ENCODE data around the gene DCAF11.
"Not testable (repeated sequence)": the region's sequence is repeated elsewhere in the genome, so short reads cannot be mapped to it uniquely, and the experiment has no call there.

Gene DCAF11

DNA sequence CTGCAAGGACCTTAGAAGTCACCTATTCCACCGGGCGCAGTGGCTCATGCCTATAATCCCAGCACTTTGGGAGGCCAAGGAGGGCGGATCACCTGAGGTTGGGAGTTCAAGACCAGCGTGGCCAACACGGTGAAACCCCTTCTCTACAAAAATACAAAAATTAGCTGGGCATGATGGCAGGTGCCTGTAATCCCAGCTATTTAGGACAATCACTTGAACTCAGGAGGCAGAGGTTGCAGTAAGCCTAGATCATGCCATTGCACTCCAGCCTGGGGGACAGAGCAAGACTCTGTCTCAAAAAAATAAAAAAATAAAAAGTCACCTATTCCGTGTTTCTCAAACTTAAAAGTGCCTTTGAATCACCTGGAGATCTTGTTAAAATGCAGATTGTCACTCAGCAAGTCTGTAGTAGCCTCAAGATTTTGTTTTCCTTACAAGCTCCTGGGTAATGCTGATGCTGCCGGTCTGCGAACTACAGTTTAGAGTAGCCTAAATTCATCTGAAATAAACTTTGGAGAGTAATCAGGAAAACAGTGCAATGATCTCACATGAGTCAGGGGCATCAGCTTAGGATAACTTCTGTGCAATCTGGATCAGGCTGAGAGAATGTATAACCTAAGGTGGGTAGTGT lies 8.9 kb upstream of the DCAF11 start:
- H3K9ac ChIP-seq (ENCODE audit: low read length); H3K36me3 ChIP-seq (ENCODE audit: control insufficient read depth, insufficient read depth, low read length); H3K27ac ChIP-seq (ENCODE audit: low read depth, low read length); H3K4me3 ChIP-seq (ENCODE audit: low read length); H3K27me3 ChIP-seq (ENCODE audit: control insufficient read depth, insufficient read depth, low read length); H3K4me1 ChIP-seq (ENCODE audit: control insufficient read depth, insufficient read depth, low read length): not testable (repeated sequence)

DNA sequence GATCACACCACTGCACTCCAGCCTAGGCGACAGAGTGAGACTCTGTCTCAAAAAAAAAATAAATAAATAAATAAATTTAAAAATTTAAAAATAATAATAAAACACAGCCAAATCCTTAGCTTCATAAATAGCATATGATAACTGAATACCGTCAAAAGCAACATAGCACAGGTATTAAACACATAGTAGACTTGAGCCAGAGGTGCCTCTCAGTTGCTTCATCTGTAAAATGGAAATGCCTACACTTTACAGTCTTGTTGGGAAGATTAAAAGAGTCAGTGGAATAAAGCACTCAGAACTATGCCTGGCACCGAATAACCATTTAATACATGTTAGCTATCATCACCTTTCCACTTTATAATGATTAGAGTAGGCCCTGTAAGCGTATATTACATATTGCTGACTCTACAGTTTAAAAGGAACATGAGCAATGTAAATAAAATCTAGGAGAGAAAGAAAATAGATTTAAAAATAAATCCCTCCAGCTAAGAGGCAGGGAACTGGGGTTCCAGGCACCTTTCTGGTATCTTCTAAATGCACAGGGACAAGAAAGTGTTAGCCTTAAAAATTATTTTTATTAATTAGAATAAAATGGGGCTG lies 7.8 kb upstream of the DCAF11 start:
- Histone ChIP-seq H3K36me3 (ENCODE audit: control insufficient read depth, insufficient read depth, low read length) (no peaks in the 10 kb centered on the region), H3K27ac (ENCODE audit: low read depth, low read length) (no peak overlapping the region)

DNA sequence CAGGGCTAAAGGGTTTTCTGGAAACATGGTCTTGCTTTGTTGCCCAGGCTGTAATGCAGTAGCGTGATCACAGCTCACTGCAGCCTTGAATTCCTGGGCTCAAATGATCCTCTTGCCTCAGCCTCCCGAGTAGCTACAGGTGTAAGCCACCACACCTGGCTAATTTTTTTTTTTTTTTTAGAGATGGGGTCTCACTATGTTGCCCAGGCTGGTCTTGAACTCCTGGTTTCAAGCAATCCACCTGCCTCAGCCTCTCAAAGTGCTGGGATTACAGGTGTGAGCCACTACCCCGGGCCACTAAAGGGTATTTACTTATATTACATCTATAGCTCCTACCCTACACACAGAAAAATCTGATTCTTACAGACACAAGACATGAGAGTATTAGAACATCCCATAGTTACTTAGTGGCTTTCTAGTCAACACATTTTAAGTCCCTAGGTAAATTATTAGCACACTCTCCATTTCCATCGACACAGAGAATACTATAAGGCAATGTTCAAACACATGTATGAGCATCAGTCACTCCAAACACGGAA lies 6.2 kb upstream of the DCAF11 start:
- Histone ChIP-seq H3K27ac (ENCODE audit: low read depth, low read length) (no peak overlapping the region), H3K4me3 (ENCODE audit: low read length) (no peak overlapping the region), H3K27me3 (ENCODE audit: control insufficient read depth, insufficient read depth, low read length) (no peaks in the 10 kb centered on the region), H3K36me3 (ENCODE audit: control insufficient read depth, insufficient read depth, low read length) (no peaks in the 10 kb centered on the region), H3K4me1 (ENCODE audit: control insufficient read depth, insufficient read depth, low read length) (peaks cover 2% of the 10 kb centered on the region), H3K9ac (ENCODE audit: low read length) (no peak overlapping the region)

More for the DNA sequence above, 7.8 kb upstream of the DCAF11 start:
- Histone ChIP-seq H3K9ac (ENCODE audit: low read length) (no peak overlapping the region), H3K4me1 (ENCODE audit: control insufficient read depth, insufficient read depth, low read length) (no peaks in the 10 kb centered on the region), H3K27me3 (ENCODE audit: control insufficient read depth, insufficient read depth, low read length) (no peaks in the 10 kb centered on the region), H3K4me3 (ENCODE audit: low read length) (no peak overlapping the region)

DNA sequence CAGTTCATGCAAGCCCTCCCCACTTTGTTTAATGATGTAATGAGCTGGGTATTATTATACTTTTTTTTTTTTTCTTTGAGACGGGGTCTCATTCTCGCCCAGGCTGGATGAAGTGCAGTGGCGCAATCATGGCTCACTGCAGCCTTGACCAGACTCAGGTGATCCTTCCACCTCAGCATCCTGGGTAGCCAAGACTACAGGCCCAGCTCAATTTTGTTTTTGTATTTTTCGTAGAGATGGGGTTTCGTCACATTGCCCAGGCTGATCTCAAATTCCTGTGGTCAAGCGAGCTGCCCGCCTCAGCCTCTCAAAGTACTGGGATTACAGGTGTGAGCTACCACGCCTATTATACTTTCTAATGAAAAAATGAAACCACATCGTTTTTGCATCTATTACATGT lies 4.5 kb upstream of the DCAF11 start:
- H3K4me1 ChIP-seq (ENCODE audit: control insufficient read depth, insufficient read depth, low read length) = peaks cover 5% of the 10 kb centered on the region
- no peak overlapping the region for H3K4me3 ChIP-seq (ENCODE audit: low read length)
- H3K9ac ChIP-seq (ENCODE audit: low read length) = no peak overlapping the region
- H3K27ac ChIP-seq (ENCODE audit: low read depth, low read length) = no peak overlapping the region
- no peaks in the 10 kb centered on the region for H3K36me3 ChIP-seq (ENCODE audit: control insufficient read depth, insufficient read depth, low read length)
- H3K27me3 ChIP-seq (ENCODE audit: control insufficient read depth, insufficient read depth, low read length) = no peaks in the 10 kb centered on the region

DNA sequence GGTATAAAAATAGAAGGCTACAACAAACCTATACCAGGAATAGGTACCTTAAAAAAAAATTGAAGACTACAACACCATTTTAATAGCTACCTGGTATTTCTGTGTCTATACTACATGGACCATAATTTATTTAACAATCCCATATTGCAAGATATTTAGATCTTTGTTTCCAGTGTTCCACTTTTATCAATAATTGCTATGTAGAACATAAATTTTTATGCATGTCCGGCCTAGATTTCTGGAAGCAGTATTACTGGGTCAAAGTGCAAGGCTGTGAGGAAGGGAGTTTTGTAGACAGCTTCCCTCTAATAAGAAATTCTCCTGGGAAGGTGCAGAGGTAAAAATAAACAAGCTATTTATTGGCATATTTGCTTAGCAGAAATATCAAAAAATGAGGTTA lies 4.1 kb upstream of the DCAF11 start:
- Histone ChIP-seq H3K9ac (ENCODE audit: low read length) (no peak overlapping the region), H3K4me3 (ENCODE audit: low read length) (no peak overlapping the region)

DNA sequence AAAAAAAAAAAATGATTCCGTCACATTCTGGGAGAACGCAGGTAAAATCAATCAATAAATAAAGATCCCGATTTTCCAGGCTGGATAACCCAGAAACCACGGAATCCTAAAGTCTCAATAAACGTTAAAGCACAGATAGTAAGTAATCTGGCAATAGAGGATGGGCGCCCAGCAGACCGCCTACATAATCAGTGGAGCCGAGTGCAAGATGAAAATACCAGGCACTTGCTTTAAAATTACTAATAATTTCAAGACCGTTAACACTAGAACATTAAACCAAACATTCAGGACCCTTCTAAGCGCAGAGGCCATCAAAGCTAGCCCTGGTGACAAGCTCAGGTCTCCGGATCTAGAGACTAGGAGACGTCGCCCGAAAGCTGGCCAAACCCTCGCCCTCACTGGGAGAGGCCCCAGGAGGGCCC lies 1.2 kb upstream of the DCAF11 start:
- peak overlapping the region; percentile 96 for H3K27ac ChIP-seq (ENCODE audit: low read depth, low read length)
- peaks cover 6% of the 10 kb centered on the region for H3K36me3 ChIP-seq (ENCODE audit: control insufficient read depth, insufficient read depth, low read length)
- peak overlapping the region; percentile 90 for H3K4me3 ChIP-seq (ENCODE audit: low read length)
- H3K4me1 ChIP-seq (ENCODE audit: control insufficient read depth, insufficient read depth, low read length) = peaks cover 14% of the 10 kb centered on the region
- no peaks in the 10 kb centered on the region for H3K27me3 ChIP-seq (ENCODE audit: control insufficient read depth, insufficient read depth, low read length)
- H3K9ac ChIP-seq (ENCODE audit: low read length) = peak overlapping the region; percentile 77

More for the DNA sequence above, 4.1 kb upstream of the DCAF11 start:
- Histone ChIP-seq H3K27ac (ENCODE audit: low read depth, low read length) (no peak overlapping the region), H3K27me3 (ENCODE audit: control insufficient read depth, insufficient read depth, low read length) (no peaks in the 10 kb centered on the region), H3K4me1 (ENCODE audit: control insufficient read depth, insufficient read depth, low read length) (peaks cover 9% of the 10 kb centered on the region), H3K36me3 (ENCODE audit: control insufficient read depth, insufficient read depth, low read length) (no peaks in the 10 kb centered on the region)

DNA sequence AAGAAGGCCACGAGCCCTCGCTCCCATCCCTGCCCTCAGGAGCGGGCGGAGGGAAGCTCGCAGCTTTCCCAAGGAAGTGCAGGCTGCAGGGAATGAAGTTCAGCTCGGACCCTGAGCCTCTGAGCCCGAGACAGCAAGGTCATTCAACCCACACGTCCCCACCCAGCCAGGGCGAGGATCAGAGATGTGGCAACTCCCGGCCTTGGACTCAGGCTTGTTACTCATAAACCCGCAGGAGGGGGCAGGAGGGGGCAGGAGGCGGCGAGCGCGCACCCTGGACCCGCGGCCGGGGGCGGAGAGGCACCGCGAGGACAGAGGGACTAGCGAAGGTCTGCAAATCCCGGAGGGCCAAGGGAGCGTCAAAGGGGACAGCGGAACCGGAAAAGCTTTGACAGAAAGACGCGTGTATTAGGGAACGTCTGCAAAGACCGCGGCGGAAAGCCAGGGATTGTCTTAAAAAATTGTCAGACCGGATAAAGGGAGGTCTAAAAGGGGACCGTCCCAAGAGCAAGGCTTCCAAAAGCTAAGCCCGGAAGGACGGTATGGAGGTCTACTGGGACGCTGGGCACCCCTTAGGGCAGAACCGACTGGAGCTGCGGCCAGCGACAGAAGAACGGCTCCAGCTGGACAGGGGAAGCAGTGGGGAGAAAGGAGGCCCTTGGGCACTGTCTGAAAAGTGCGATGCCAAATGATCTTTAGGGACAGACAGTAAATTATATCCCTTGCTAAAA lies 611 bp upstream of the DCAF11 start:
- Histone ChIP-seq H3K9ac (ENCODE audit: low read length) (peak overlapping the region; percentile 77), H3K36me3 (ENCODE audit: control insufficient read depth, insufficient read depth, low read length) (peaks cover 12% of the 10 kb centered on the region), H3K27ac (ENCODE audit: low read depth, low read length) (peak overlapping the region; percentile 96), H3K4me1 (ENCODE audit: control insufficient read depth, insufficient read depth, low read length) (peaks cover 14% of the 10 kb centered on the region), H3K27me3 (ENCODE audit: control insufficient read depth, insufficient read depth, low read length) (no peaks in the 10 kb centered on the region), H3K4me3 (ENCODE audit: low read length) (peak overlapping the region; percentile 90)

DNA sequence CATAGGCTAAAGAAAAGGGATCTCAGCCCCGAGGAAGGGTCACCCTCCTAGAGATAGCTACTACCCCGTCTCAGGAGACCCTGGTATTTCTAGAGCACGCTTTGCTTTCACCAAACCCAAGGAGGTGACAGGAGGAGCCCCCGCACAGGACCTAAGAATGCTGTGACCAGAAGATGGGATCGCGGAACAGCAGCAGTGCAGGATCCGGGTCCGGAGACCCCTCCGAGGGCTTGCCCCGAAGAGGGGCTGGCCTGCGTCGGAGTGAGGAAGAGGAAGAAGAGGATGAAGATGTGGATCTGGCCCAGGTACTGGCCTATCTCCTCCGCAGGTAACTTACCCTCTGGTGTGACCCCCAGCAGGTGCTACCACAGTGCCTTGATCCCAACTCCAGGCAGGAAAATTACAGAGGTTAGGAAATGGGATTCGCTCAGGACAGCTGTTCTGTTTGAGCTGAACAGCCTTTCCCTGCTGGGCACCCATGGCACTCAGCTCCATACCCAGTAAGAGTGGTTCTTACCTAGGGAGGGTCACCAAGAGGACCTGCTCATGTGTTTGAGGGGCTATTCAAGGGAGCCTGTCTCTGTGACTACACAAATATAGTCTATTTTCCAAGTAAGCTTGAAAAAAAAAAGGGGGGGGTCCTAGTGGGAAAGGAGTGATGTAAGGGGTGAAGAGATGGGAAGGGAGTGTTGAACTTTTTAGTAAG lies 998 bp downstream of the DCAF11 start:
- peaks cover 14% of the 10 kb centered on the region for H3K4me1 ChIP-seq (ENCODE audit: control insufficient read depth, insufficient read depth, low read length)
- H3K4me3 ChIP-seq (ENCODE audit: low read length) = peak overlapping the region; percentile 95
- H3K27ac ChIP-seq (ENCODE audit: low read depth, low read length) = peak overlapping the region; percentile 96
- H3K36me3 ChIP-seq (ENCODE audit: control insufficient read depth, insufficient read depth, low read length) = peaks cover 22% of the 10 kb centered on the region
- H3K9ac ChIP-seq (ENCODE audit: low read length) = peak overlapping the region; percentile 75
- H3K27me3 ChIP-seq (ENCODE audit: control insufficient read depth, insufficient read depth, low read length) = no peaks in the 10 kb centered on the region

DNA sequence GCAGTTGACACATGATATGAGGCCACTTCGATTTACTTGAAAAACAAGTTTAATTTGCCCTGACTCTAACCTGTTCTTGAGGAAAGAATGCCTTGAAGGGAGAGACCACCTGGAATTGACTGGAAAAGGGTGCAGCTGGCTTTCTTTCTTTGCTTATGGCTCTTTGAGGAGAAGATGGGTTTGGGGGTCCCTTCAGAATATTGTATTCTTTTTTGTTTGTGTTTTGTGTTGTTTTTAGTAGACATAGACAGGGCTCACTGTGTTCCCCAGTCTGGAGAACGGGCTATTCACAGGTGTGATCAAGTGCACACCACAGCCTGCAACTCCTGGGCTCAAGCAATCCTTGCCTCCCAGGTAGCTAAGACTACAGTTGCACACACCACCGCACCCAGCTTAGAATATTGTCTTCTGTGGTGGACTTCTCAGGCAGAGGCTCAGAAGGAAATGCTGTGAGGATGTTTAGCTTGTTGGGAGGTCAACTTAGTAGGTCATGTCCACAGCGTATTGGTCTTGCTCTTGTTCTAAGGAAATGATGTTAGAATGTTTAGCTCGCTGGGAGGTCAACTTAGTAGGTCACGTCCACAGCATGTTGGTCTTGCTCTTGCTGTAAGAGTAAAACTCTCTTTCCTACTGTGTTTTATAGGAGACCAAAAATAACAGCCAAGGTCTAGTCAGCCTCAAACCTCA lies 1.7 kb downstream of the DCAF11 start:
- Histone ChIP-seq H3K4me3 (ENCODE audit: low read length) (peak overlapping the region; percentile 95), H3K4me1 (ENCODE audit: control insufficient read depth, insufficient read depth, low read length) (peaks cover 14% of the 10 kb centered on the region), H3K27ac (ENCODE audit: low read depth, low read length) (no peak overlapping the region), H3K9ac (ENCODE audit: low read length) (no peak overlapping the region), H3K27me3 (ENCODE audit: control insufficient read depth, insufficient read depth, low read length) (no peaks in the 10 kb centered on the region), H3K36me3 (ENCODE audit: control insufficient read depth, insufficient read depth, low read length) (peaks cover 22% of the 10 kb centered on the region)

DNA sequence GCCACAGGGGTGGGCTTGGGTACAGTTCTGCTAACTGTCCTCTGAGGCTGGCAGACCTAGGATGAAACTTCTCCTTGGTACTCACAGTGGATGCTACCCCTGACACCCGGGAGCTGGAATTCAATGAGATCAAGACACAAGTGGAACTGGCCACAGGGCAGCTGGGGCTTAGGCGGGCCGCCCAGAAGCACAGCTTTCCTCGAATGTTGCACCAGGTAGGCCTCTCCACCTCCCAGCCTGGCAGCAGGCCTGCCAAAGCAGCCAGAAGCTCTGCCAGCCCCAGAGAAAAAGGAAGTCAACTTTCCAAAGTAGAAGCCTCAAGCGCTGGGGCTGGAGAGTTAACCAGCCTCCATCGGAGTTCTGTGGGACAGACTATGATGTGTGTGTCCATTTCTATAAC lies 2.6 kb downstream of the DCAF11 start:
- Histone ChIP-seq H3K4me3 (ENCODE audit: low read length) (no peak overlapping the region), H3K4me1 (ENCODE audit: control insufficient read depth, insufficient read depth, low read length) (peaks cover 14% of the 10 kb centered on the region), H3K9ac (ENCODE audit: low read length) (no peak overlapping the region), H3K27me3 (ENCODE audit: control insufficient read depth, insufficient read depth, low read length) (no peaks in the 10 kb centered on the region), H3K36me3 (ENCODE audit: control insufficient read depth, insufficient read depth, low read length) (peaks cover 24% of the 10 kb centered on the region), H3K27ac (ENCODE audit: low read depth, low read length) (no peak overlapping the region)

DNA sequence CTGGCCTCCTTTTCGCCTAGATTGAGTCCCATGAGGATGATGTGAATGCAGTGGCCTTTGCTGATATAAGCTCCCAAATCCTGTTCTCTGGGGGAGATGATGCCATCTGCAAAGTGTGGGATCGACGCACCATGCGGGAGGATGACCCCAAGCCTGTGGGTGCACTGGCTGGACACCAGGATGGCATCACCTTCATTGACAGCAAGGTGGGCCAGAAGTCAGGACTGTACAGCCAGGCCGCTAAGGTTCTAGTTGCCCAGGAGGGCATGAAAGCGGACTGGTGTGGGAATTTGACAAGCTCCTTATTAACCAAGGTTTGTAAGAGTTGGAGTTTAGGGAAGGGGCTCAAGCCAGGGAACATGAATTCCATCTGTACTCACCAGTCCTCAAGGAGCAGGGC lies 5.1 kb downstream of the DCAF11 start:
- Histone ChIP-seq H3K27me3 (ENCODE audit: control insufficient read depth, insufficient read depth, low read length) (no peaks in the 10 kb centered on the region), H3K4me3 (ENCODE audit: low read length) (no peak overlapping the region), H3K36me3 (ENCODE audit: control insufficient read depth, insufficient read depth, low read length) (peaks cover 33% of the 10 kb centered on the region), H3K27ac (ENCODE audit: low read depth, low read length) (no peak overlapping the region), H3K4me1 (ENCODE audit: control insufficient read depth, insufficient read depth, low read length) (peaks cover 8% of the 10 kb centered on the region), H3K9ac (ENCODE audit: low read length) (no peak overlapping the region)

DNA sequence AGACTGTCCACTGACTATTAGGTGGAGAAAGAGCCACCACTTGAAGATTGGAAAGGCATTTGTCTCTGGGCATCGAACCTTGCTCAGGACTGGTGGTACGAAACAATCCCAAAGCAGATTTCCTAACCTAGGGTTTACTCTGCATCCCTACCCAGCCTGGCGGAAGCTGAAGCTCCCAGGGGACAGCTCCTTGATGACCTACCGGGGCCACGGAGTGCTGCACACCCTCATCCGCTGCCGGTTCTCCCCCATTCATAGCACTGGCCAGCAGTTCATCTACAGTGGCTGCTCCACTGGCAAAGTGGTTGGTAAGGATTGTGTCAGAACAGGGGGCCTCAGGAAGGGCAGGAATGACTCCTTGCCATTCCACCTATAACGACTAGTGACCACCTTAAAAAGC lies 6.6 kb downstream of the DCAF11 start:
- Histone ChIP-seq H3K9ac (ENCODE audit: low read length) (no peak overlapping the region), H3K4me3 (ENCODE audit: low read length) (no peak overlapping the region), H3K4me1 (ENCODE audit: control insufficient read depth, insufficient read depth, low read length) (no peaks in the 10 kb centered on the region), H3K27ac (ENCODE audit: low read depth, low read length) (no peak overlapping the region), H3K36me3 (ENCODE audit: control insufficient read depth, insufficient read depth, low read length) (peaks cover 33% of the 10 kb centered on the region), H3K27me3 (ENCODE audit: control insufficient read depth, insufficient read depth, low read length) (no peaks in the 10 kb centered on the region)
